ENCODE results near the gene MUSK.

DNA sequence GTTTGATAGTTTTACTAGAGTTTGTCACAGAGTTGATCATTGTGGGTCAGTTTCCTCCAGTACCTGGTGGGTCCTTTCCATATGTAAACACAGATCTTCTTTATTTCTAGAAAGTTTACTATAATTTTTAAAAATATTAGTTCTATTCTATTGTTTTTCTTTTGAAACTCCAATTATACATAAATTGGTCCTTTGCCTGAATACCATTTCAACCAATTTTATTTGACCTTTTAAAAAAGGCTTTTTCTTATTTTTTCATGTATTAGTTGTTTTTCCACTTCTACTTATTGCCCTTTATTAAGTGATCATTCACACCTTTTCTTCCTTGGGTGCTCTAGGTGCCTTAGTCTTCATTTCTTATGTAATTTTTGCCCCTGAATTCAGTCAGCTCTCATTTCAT lies 33.0 kb upstream of the MUSK start:
- TF ChIP-seq POLR2A (IDR thresholded peaks at IDR 0.05; ENCODE audit: low read depth, low read length), result no peak
- no peak for TF ChIP-seq POLR2AphosphoS5 (IDR thresholded peaks at IDR 0.05; ENCODE audit: low read depth, low read length)
- no peak for TF ChIP-seq TAF1 (IDR thresholded peaks at IDR 0.05; ENCODE audit: borderline replicate concordance, low read depth, low read length)

Data from GM12892 (cell line).